Chondrocyte (in vitro differentiated cells): Measurements from ENCODE around the gene SLC38A9. TPM values are rescaled to one million over a fixed set of nuclear protein-coding genes. Genes with fewer than 3 reads are reported as not detected.

Source experiments
- DNase-seq: peaks from one replicate; pipeline ENCODE4 v3.0.0; 2021; ENCODE audit warnings: mixed read lengths, low spot score
- H3K27ac Mint-ChIP-seq: one replicate; pipeline ENCODE4 v1.8.0; 2021; ENCODE audit warnings: mild to moderate bottlenecking, moderate library complexity, mixed read lengths; ENCODE audit not compliant: unreplicated experiment
- H3K27me3 Mint-ChIP-seq: 2 replicates; pipeline ENCODE4 v1.8.0; 2021; ENCODE audit warnings: low read depth, mixed read lengths
- H3K36me3 Mint-ChIP-seq: 2 replicates; pipeline ENCODE4 v1.8.0; 2021; ENCODE audit warnings: low read depth, mixed read lengths
- H3K4me1 Mint-ChIP-seq: 2 replicates; pipeline ENCODE4 v1.8.0; 2021; ENCODE audit warnings: low read depth, mild to moderate bottlenecking, mixed read lengths
- H3K4me3 Mint-ChIP-seq: one replicate; pipeline ENCODE4 v1.8.0; 2021; ENCODE audit warnings: mild to moderate bottlenecking, moderate library complexity, mixed read lengths; ENCODE audit not compliant: unreplicated experiment
- H3K9me3 Mint-ChIP-seq: 2 replicates; pipeline ENCODE4 v1.8.0; 2021; ENCODE audit warnings: low read depth, mixed read lengths
- total RNA-seq: library from RNA; stranded (reverse); gene quantifications from 3 replicates; pipeline ENCODE4 v1.2.1, GENCODE V29; 2021
- TF ChIP-seq, protein P1 (sequence below): fragments of 200-600 bp; sonication (generic); IDR thresholded peaks from 2 replicates; pipeline ENCODE4 v1.5.0; 2021; ENCODE audit warnings: antibody characterized with exemption, mild to moderate bottlenecking, moderate library complexity

Gene SLC38A9
- total RNA-seq, 1 donor from 2014 or later: 20.7 TPM

GRCh38 chr5:55715519-55716078 is 3.5 kb upstream of the SLC38A9 start:
- Mint-ChIP-seq H3K27me3 (no peaks in the 10 kb centered on the region), H3K4me3 (no peak overlapping the region), H3K27ac (no peak overlapping the region), H3K36me3 (peaks cover 2% of the 10 kb centered on the region), H3K4me1 (peaks cover 32% of the 10 kb centered on the region), H3K9me3 (peaks cover 20% of the 10 kb centered on the region)
- TF ChIP-seq, protein P1, sequence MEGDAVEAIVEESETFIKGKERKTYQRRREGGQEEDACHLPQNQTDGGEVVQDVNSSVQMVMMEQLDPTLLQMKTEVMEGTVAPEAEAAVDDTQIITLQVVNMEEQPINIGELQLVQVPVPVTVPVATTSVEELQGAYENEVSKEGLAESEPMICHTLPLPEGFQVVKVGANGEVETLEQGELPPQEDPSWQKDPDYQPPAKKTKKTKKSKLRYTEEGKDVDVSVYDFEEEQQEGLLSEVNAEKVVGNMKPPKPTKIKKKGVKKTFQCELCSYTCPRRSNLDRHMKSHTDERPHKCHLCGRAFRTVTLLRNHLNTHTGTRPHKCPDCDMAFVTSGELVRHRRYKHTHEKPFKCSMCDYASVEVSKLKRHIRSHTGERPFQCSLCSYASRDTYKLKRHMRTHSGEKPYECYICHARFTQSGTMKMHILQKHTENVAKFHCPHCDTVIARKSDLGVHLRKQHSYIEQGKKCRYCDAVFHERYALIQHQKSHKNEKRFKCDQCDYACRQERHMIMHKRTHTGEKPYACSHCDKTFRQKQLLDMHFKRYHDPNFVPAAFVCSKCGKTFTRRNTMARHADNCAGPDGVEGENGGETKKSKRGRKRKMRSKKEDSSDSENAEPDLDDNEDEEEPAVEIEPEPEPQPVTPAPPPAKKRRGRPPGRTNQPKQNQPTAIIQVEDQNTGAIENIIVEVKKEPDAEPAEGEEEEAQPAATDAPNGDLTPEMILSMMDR: no peak
- DNase-seq: no peak

DNA sequence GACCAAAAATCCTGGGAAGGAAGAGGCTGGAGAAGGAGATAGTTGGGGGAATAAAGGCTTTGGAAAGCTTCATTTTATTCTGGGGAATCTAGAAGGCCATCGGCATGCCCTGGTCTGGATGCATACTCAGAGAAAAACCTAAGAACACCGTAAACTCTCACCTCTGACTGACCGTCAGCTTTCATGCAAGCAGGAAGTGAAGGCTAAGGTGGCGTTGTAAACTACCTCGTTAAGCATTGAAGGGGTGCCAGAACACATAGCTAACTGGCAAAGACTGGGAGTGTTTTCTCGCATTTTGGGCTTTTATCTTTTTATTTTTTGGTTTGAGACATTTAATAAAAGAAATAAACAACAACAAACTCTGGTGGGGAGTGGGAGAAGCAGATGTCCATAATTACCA is 2.6 kb upstream of the SLC38A9 start:
- peaks cover 20% of the 10 kb centered on the region for H3K9me3 Mint-ChIP-seq
- peak overlapping the region; percentile 76 for H3K27ac Mint-ChIP-seq
- DNase-seq: no peak

DNA sequence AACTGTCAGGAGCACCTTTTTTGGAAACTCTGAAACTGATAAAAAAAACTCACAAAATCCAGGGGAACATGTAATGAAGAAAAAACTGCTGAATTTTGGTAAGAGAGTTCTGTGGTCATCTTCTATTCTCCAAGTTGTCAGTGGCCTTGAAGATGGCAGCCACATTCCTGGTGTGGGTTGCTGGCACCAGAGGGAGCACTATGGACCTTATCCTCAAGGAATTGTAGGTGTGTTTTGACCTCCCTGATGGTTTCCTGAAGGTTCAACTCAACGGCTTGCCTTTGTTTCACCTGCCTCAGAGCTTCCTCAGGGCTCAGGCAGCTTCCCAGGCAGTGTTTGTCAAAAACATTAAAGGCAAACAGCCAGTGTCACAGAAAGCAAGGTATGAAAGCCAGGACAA is 2.2 kb upstream of the SLC38A9 start:
- TF ChIP-seq, protein P1: peak; percentile 45
- peak overlapping the region; percentile 76 for H3K27ac Mint-ChIP-seq
- no peak overlapping the region for H3K4me3 Mint-ChIP-seq
- H3K9me3 Mint-ChIP-seq: peaks cover 20% of the 10 kb centered on the region
- DNase-seq: no peak
- H3K4me1 Mint-ChIP-seq: peaks cover 32% of the 10 kb centered on the region
- H3K27me3 Mint-ChIP-seq: no peaks in the 10 kb centered on the region
- peaks cover 2% of the 10 kb centered on the region for H3K36me3 Mint-ChIP-seq

More for the DNA sequence above, 2.6 kb upstream of the SLC38A9 start:
- TF ChIP-seq, protein P1: no peak
- Mint-ChIP-seq H3K4me1 (peaks cover 32% of the 10 kb centered on the region), H3K36me3 (peaks cover 2% of the 10 kb centered on the region), H3K4me3 (no peak overlapping the region), H3K27me3 (no peaks in the 10 kb centered on the region)

DNA sequence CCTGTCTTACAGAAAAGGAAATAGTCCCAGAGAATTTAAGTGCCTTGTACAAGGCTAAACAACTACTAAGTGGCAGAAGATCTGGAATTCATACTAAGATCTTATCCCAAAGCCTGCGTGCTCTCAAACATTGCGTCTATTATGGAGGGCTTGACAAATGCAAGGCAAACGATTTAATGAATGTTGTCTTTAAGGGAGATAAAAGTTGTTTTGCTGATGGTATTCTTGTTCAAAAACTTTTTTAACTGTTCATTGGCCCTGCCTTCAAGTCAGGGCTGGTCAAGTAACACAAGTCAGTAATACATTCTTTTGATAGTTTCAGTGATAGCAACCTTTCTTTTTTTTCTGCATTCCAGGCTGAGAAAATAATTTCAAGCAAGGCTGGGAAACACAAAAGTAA is 1.7 kb upstream of the SLC38A9 start:
- Mint-ChIP-seq H3K4me3 (peak overlapping the region; percentile 0), H3K36me3 (peaks cover 4% of the 10 kb centered on the region), H3K4me1 (peaks cover 36% of the 10 kb centered on the region), H3K9me3 (peaks cover 20% of the 10 kb centered on the region), H3K27me3 (no peaks in the 10 kb centered on the region), H3K27ac (peak overlapping the region; percentile 76)
- no peak for DNase-seq
- TF ChIP-seq, protein P1: no peak

DNA sequence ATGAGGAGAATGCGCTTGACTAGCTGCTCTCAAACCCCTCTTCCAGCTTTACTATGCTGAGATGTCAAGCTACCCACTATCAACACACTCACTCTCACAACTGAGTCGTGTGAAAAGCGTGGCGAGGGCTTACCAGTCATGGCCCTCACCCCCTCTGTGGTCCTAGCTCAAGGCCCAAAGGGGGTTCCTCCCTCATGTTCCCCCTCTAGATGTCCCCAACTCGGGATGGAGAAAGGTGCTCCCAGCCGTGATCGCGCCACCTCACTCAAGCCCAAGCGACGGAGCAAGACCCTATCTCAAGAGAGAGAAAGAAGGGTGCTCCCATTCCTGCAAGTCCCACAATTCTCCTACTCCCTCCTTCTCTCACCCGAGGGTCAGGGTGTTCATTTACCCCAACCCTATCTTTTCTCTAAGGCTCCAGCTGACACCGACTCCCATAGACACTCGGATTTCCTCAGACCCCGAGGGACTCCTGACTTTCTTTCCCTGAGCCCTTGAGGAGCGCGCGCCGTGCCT is 559 bp downstream of the SLC38A9 start:
- H3K4me1 Mint-ChIP-seq: peaks cover 36% of the 10 kb centered on the region
- no peak for DNase-seq
- peaks cover 5% of the 10 kb centered on the region for H3K36me3 Mint-ChIP-seq
- TF ChIP-seq, protein P1: no peak
- H3K4me3 Mint-ChIP-seq: peak overlapping the region; percentile 100
- peaks cover 12% of the 10 kb centered on the region for H3K9me3 Mint-ChIP-seq
- no peaks in the 10 kb centered on the region for H3K27me3 Mint-ChIP-seq
- H3K27ac Mint-ChIP-seq: peak overlapping the region; percentile 96
